Loucy (cell line): ENCODE measurements around the gene FLT3LG.

Experiments used
- H2AFZ ChIP-seq: fragments of 200-600 bp; sonication (generic); 2 replicates; pipeline ENCODE4 v1.6.0; 2016; ENCODE audit warnings: antibody characterized with exemption, mild to moderate bottlenecking, low read length, moderate library complexity
- H3F3A ChIP-seq: fragments of 200-600 bp; 2 replicates; pipeline ENCODE4 v1.6.0; 2016; ENCODE audit warnings: antibody characterized with exemption, low read depth, mild to moderate bottlenecking
- H3K27me3 ChIP-seq: fragments of 200-600 bp; sonication (generic); 2 replicates; pipeline ENCODE4 v1.6.1; 2014; ENCODE audit warnings: low read length, mild to moderate bottlenecking; ENCODE audit not compliant: insufficient read depth, poor library complexity, severe bottlenecking
- H3K36me3 ChIP-seq: fragments of 200-600 bp; sonication (generic); 2 replicates; pipeline ENCODE4 v1.6.1; 2016; ENCODE audit warnings: low read length; ENCODE audit not compliant: insufficient read depth
- H3K4me1 ChIP-seq: fragments of 200-600 bp; sonication (generic); 2 replicates; pipeline ENCODE4 v1.5.1; 2014; ENCODE audit warnings: low read length, mild to moderate bottlenecking; ENCODE audit not compliant: insufficient read depth, poor library complexity, severe bottlenecking
- H3K4me2 ChIP-seq: fragments of 200-600 bp; sonication (generic); 2 replicates; pipeline ENCODE4 v1.6.0; 2014; ENCODE audit warnings: antibody characterized with exemption, low read length, low read depth, mild to moderate bottlenecking; ENCODE audit not compliant: poor library complexity, severe bottlenecking
- H3K4me3 ChIP-seq: fragments of 200-600 bp; sonication (generic); 2 replicates; pipeline ENCODE4 v1.5.1; 2014; ENCODE audit warnings: low read length, mild to moderate bottlenecking, mixed read lengths; ENCODE audit not compliant: poor library complexity, severe bottlenecking
- H3K79me2 ChIP-seq: fragments of 200-600 bp; sonication (generic); 2 replicates; pipeline ENCODE4 v1.6.1; 2014; ENCODE audit warnings: low read length; ENCODE audit not compliant: insufficient read depth
- H3K9ac ChIP-seq: fragments of 200-600 bp; sonication (generic); 2 replicates; pipeline ENCODE4 v1.6.0; 2014; ENCODE audit warnings: mild to moderate bottlenecking, low read depth, low read length, moderate library complexity; ENCODE audit not compliant: poor library complexity, severe bottlenecking
- H3K9me2 ChIP-seq: fragments of 200-600 bp; sonication (generic); replicated peaks from 2 replicates; pipeline ENCODE4 v1.6.1; 2016; ENCODE audit warnings: low read depth, low read length, mixed read lengths
- H3K9me3 ChIP-seq: fragments of 200-600 bp; sonication (generic); 2 replicates; pipeline ENCODE4 v1.6.1; 2014; ENCODE audit warnings: mild to moderate bottlenecking, antibody characterized with exemption, low read length, low read depth; ENCODE audit not compliant: insufficient read depth
- H4K20me1 ChIP-seq: fragments of 200-600 bp; sonication (generic); 2 replicates; pipeline ENCODE4 v1.6.0; 2014; ENCODE audit warnings: antibody characterized with exemption, low read length, mild to moderate bottlenecking; ENCODE audit not compliant: insufficient read depth, poor library complexity, severe bottlenecking
- CTCF ChIP-seq: fragments of 200-600 bp; sonication (generic); conservative IDR thresholded peaks from 2 replicates; pipeline ENCODE4 v1.5.1; 2014; ENCODE audit warnings: mild to moderate bottlenecking, antibody characterized with exemption, low read length
- EZH2phosphoT487 ChIP-seq: fragments of 200-600 bp; IDR thresholded peaks from 2 replicates; pipeline ENCODE4 v1.6.1; 2018; ENCODE audit warnings: antibody characterized with exemption, mild to moderate bottlenecking, moderate library complexity, borderline replicate concordance

Gene FLT3LG

GRCh38 chr19:49489601-49490167 is 15.7 kb downstream of the FLT3LG start:
- Histone ChIP-seq H3K36me3 (peaks cover 43% of the 10 kb centered on the region), H3K4me1 (peaks cover 18% of the 10 kb centered on the region)

GRCh38 chr19:49490287-49491029 is 16.4 kb downstream of the FLT3LG start:
- peak overlapping the region; percentile 98 for H3K9ac ChIP-seq
- peak overlapping the region; percentile 95 for H3K4me2 ChIP-seq
- H3K79me2 ChIP-seq: peaks cover 59% of the 10 kb centered on the region

More at GRCh38 chr19:49489601-49490167, 15.7 kb downstream of the FLT3LG start:
- Histone ChIP-seq H4K20me1 (peaks cover 55% of the 10 kb centered on the region), H3K4me2 (peak overlapping the region; percentile 95), H2AFZ (no peak overlapping the region), H3K4me3 (peak overlapping the region; percentile 83), H3K9ac (peak overlapping the region; percentile 98), H3K27me3 (peaks cover 9% of the 10 kb centered on the region), H3K79me2 (peaks cover 54% of the 10 kb centered on the region), H3F3A (peaks cover 16% of the 10 kb centered on the region), H3K9me2 (no peaks in the 10 kb centered on the region), H3K9me3 (no peaks in the 10 kb centered on the region)
- TF ChIP-seq EZH2phosphoT487 (no peak), CTCF (peak; percentile 48)

More at GRCh38 chr19:49490287-49491029, 16.4 kb downstream of the FLT3LG start:
- Histone ChIP-seq H4K20me1 (peaks cover 55% of the 10 kb centered on the region), H3K4me3 (peak overlapping the region; percentile 83), H3K9me2 (no peaks in the 10 kb centered on the region), H2AFZ (no peak overlapping the region), H3K9me3 (no peaks in the 10 kb centered on the region), H3K4me1 (peaks cover 23% of the 10 kb centered on the region), H3K36me3 (peaks cover 43% of the 10 kb centered on the region), H3K27me3 (peaks cover 9% of the 10 kb centered on the region), H3F3A (peaks cover 16% of the 10 kb centered on the region)
- TF ChIP-seq EZH2phosphoT487 (no peak), CTCF (no peak)
